OCI-LY3 (cell line): ENCODE results near the gene LAYN.

Experiments used
- H2AFZ ChIP-seq: fragments of 200-600, 300-600 bp; shearing (Covaris generic); 2 replicates; pipeline ENCODE4 v1.6.0; 2014; ENCODE audit warnings: antibody characterized with exemption, low read depth, low read length
- H3K27ac ChIP-seq: fragments of 200-600, 300-600 bp; sonication (generic); 2 replicates; pipeline ENCODE4 v1.5.1; 2014; ENCODE audit warnings: mild to moderate bottlenecking, low read length, moderate library complexity, mixed read lengths
- H3K27me3 ChIP-seq: fragments of 200-600, 300-600 bp; sonication (generic); 2 replicates; pipeline ENCODE4 v1.6.1; 2014; ENCODE audit warnings: low read depth, low read length, mixed read lengths
- H3K36me3 ChIP-seq: fragments of 200-600, 300-600 bp; sonication (generic); replicated peaks from 2 replicates; pipeline ENCODE3; 2014; ENCODE audit warnings: low read depth, low read length, mixed read lengths
- H3K4me1 ChIP-seq: fragments of 300-600, 200-600 bp; sonication (generic); 2 replicates; pipeline ENCODE4 v1.6.1; 2014; ENCODE audit warnings: low read length, mixed read lengths
- H3K4me2 ChIP-seq: fragments of 200-600, 300-600 bp; sonication (generic); 2 replicates; pipeline ENCODE4 v1.6.1; 2014; ENCODE audit warnings: low read length, mixed read lengths
- H3K4me3 ChIP-seq: fragments of 300-600, 200-600 bp; sonication (generic); 2 replicates; pipeline ENCODE4 v1.5.1; 2014; ENCODE audit warnings: antibody characterized with exemption, mild to moderate bottlenecking, low read length, moderate library complexity
- H3K79me2 ChIP-seq: fragments of 300-600, 200-600 bp; shearing (Covaris generic); 2 replicates; pipeline ENCODE4 v1.6.1; 2014; ENCODE audit warnings: mild to moderate bottlenecking, low read length, mixed read lengths
- H3K9ac ChIP-seq: fragments of 300-600, 200-600 bp; shearing (Covaris generic); 2 replicates; pipeline ENCODE4 v1.6.0; 2014; ENCODE audit warnings: mild to moderate bottlenecking, low read length, moderate library complexity
- H3K9me3 ChIP-seq: fragments of 200-600, 300-600 bp; shearing (Covaris generic); 2 replicates; pipeline ENCODE4 v1.6.1; 2014; ENCODE audit warnings: low read length, mixed read lengths; ENCODE audit not compliant: insufficient read depth
- H4K20me1 ChIP-seq: fragments of 200-600, 300-600 bp; sonication (generic); 2 replicates; pipeline ENCODE4 v1.6.1; 2016; ENCODE audit warnings: low read length, mixed read lengths; ENCODE audit not compliant: insufficient read depth
- EZH2phosphoT487 ChIP-seq: fragments of 200-600 bp; shearing (Covaris generic); IDR thresholded peaks from 2 replicates; pipeline ENCODE4 v1.6.1; 2018; ENCODE audit warnings: antibody characterized with exemption, mixed run types, low read depth
- TF ChIP-seq, protein P1 (sequence below): fragments of 200-600, 300-600 bp; sonication (generic); IDR thresholded peaks from 2 replicates; pipeline ENCODE4 v1.5.1; 2014; ENCODE audit warnings: antibody characterized with exemption, low read length, low read depth

LAYN gene

DNA sequence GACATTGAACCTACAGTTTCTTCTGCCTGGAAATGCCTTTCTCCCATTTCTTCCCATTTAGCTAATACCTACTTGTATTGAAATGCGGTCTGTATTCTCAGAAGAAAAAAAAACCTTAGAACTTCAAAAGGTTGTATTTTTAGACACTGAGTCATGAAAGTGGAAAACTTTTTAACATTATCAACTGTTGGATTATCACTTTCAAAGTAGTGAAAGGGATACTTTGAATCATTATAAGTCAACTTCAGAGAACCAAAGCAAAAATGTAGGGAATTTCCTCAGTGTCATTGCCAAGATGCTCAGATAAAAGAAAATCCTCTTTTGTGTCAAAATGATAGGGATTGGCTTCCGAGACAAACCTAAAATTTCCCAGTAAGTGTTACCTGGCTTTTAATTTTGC lies 19.4 kb upstream of the LAYN start:
- H3K79me2 ChIP-seq, result no peaks in the 10 kb centered on the region
- H3K27me3 ChIP-seq, result no peaks in the 10 kb centered on the region
- H3K27ac ChIP-seq, result no peak overlapping the region
- no peaks in the 10 kb centered on the region for H4K20me1 ChIP-seq
- TF ChIP-seq, protein P1, sequence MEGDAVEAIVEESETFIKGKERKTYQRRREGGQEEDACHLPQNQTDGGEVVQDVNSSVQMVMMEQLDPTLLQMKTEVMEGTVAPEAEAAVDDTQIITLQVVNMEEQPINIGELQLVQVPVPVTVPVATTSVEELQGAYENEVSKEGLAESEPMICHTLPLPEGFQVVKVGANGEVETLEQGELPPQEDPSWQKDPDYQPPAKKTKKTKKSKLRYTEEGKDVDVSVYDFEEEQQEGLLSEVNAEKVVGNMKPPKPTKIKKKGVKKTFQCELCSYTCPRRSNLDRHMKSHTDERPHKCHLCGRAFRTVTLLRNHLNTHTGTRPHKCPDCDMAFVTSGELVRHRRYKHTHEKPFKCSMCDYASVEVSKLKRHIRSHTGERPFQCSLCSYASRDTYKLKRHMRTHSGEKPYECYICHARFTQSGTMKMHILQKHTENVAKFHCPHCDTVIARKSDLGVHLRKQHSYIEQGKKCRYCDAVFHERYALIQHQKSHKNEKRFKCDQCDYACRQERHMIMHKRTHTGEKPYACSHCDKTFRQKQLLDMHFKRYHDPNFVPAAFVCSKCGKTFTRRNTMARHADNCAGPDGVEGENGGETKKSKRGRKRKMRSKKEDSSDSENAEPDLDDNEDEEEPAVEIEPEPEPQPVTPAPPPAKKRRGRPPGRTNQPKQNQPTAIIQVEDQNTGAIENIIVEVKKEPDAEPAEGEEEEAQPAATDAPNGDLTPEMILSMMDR, result no peak
- no peak for TF ChIP-seq EZH2phosphoT487
- H3K36me3 ChIP-seq, result no peaks in the 10 kb centered on the region
- H3K4me1 ChIP-seq, result peaks cover 6% of the 10 kb centered on the region
- no peak overlapping the region for H3K9ac ChIP-seq
- no peak overlapping the region for H3K4me3 ChIP-seq
- no peaks in the 10 kb centered on the region for H3K9me3 ChIP-seq
- no peak overlapping the region for H3K4me2 ChIP-seq
- H2AFZ ChIP-seq, result no peak overlapping the region

DNA sequence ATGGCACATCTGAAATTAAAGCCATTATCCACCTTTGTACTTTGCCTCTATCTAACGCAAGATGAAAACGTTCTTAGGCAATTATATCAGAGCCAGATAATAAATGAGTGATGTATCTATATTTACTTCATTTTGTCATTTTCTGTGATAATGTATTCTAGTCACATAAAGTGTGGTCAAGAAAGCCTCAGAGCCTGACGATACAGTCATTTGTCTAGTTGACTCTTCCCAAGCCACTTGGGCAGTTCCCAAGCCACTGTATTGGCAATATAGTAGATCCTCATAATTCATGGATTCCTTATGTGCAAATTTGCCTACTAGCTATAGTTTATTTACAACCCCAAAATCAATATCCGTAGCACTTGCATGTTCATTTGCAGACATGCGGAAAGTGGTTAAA lies 18.1 kb upstream of the LAYN start:
- Histone ChIP-seq H3K36me3 (no peaks in the 10 kb centered on the region), H3K27me3 (no peaks in the 10 kb centered on the region), H3K4me3 (no peak overlapping the region), H3K79me2 (no peaks in the 10 kb centered on the region), H2AFZ (no peak overlapping the region), H3K4me1 (peaks cover 18% of the 10 kb centered on the region), H3K27ac (no peak overlapping the region), H4K20me1 (no peaks in the 10 kb centered on the region), H3K4me2 (no peak overlapping the region), H3K9ac (no peak overlapping the region), H3K9me3 (no peaks in the 10 kb centered on the region)
- no peak for TF ChIP-seq EZH2phosphoT487
- TF ChIP-seq, protein P1, result no peak

DNA sequence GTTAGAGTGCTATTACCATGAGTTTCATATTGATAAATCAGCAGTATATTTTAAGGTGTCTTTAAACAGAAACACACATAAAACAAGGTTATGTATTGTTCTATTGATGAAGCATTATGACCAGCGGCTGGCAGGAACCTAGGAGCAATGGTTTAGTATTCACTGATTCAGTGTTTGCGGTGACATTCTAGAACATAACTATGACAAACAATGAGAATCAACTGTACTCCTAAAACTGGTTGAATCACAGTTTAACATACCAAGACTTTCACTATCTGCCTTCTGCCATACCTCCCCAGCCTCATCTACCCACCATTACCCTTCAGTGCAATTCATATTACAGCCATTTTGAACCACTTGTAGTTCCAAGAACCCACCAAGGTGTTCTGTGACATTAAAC lies 17.2 kb upstream of the LAYN start:
- no peak for TF ChIP-seq EZH2phosphoT487
- TF ChIP-seq, protein P1, result no peak

DNA sequence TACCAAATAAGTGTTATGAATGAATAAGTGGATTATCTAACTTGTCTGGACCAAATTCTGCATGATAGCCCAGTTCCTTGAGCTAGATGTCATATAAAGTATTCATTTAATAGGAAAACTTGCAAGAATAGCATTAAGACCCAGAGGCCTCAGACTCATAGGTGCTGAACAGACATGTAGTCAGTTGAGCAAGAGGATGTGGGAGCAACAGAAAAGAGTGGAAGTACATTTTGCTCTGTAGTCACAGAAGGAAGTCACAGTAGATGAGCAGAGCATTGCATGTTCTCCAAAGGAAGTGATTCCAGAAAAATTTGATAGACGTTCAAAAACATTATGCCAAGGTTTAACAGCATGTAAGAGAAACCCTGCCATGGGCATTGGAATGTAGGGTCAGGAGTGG lies 16.5 kb upstream of the LAYN start:
- Histone ChIP-seq H3K4me1 (peaks cover 24% of the 10 kb centered on the region), H3K27ac (no peak overlapping the region), H2AFZ (no peak overlapping the region), H3K36me3 (no peaks in the 10 kb centered on the region), H3K4me2 (no peak overlapping the region), H3K9me3 (no peaks in the 10 kb centered on the region), H3K4me3 (no peak overlapping the region), H3K27me3 (no peaks in the 10 kb centered on the region), H3K79me2 (no peaks in the 10 kb centered on the region), H3K9ac (no peak overlapping the region), H4K20me1 (no peaks in the 10 kb centered on the region)
- TF ChIP-seq, protein P1, result no peak
- TF ChIP-seq EZH2phosphoT487, result no peak

More for the DNA sequence above, 17.2 kb upstream of the LAYN start:
- no peaks in the 10 kb centered on the region for H3K27me3 ChIP-seq
- H3K79me2 ChIP-seq, result no peaks in the 10 kb centered on the region
- H3K9me3 ChIP-seq, result no peaks in the 10 kb centered on the region
- no peak overlapping the region for H3K4me2 ChIP-seq
- no peaks in the 10 kb centered on the region for H3K36me3 ChIP-seq
- H3K4me3 ChIP-seq, result no peak overlapping the region
- peaks cover 18% of the 10 kb centered on the region for H3K4me1 ChIP-seq
- H3K9ac ChIP-seq, result no peak overlapping the region
- no peak overlapping the region for H2AFZ ChIP-seq
- no peak overlapping the region for H3K27ac ChIP-seq
- no peaks in the 10 kb centered on the region for H4K20me1 ChIP-seq
